GM19324 (cell line): ENCODE measurements around the gene STAT4.

Experiments used
- ATAC-seq: cut with Tn5 transposase; IDR thresholded peaks from one replicate; pipeline ENCODE4 v1.9.1; 2021; ENCODE audit warnings: mild to moderate bottlenecking, moderate library complexity; ENCODE audit not compliant: unreplicated experiment, low FRiP score

Gene STAT4

DNA sequence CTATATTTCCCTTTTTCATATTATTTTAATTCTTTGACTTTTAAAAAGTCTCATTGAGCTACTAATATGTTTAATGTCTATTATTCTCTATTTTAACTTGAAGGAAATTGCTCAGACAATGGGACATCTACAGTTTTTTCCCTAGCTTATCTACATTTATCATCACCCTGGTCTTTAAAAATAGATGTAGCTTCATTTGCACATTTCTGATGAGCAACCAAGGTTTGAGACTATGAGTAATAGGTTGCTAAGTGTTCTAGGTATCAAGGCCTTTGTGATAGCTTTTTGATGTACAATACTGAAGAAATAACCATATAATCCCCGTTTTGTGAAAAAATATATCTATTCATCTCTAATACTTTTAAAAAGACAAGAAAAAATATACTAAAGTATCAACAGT, 47.0 kb downstream of the STAT4 start:
- no peak for ATAC-seq

DNA sequence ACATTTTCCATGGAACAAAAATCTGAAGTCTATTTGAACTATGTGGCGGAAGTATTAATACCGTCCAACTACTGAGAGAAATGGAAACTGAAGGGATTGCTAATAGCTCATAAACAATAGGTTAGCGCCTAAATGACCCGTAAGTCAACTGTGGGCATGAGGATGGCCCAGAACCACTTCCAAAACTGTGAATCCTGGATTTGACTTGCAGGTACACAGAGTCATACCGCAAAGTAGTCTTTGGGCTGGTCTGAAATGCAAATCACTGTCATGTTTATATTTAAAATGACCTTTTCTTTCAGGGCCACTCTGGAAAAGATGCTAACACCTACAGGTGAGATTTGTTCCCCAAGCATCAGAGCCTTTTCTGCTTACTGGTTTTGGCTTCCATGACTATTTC, 50.6 kb downstream of the STAT4 start:
- ATAC-seq = no peak

DNA sequence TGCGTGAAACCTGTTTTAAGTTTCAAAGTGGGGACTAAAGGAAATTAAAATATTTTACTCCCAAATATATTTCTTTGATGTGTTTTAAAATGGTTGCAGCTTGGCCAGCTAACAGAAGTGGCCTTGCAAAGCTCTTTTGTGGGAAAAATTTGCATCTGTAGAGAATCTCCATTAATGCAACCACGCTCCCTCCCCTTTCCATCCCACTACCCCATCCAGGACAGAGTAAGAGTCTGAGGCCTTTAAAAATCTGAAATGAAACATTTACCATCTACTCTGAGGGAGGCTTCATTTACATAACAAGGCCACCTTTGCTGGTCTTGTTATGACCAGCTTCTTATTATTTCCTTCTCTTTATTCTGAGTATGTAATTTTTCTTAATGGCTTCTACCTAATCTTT, 63.5 kb downstream of the STAT4 start:
- no peak for ATAC-seq

DNA sequence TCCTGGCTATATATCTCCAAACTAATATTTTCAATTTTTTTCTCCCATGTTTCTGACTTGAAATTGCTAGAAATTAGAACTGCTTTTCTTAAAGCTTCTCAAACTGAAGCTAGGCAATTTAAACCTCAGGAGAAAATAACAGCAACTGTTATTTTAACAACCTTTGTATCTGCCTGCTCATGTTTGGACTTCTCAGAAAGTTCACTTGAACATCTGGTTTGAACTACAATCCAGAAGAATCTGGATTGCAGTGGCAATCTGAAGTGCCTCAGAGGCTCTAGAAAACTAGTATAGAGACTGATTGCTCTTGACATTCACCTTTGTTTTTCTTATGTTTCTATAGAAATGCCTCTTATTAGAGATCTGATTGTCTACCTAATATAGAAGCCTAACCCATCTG, 64.1 kb downstream of the STAT4 start:
- no peak for ATAC-seq

DNA sequence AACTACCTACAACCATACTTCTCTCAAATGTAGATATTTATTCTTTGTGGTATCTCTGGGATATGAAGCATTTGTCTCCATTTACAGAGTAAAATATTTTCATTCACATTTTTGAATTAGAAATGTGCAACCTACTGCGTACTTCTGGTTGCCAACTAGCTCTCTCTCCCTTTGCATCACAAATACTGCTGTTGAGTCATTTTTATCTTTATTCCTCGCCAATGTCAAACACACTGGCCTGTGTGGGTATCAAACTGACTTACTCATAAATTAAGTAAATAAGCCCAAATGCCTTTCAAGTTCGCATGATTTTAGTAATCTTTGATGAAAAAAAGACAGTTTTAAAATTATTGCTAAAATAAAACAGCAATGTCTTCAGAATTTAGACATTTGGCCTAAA, 67.3 kb downstream of the STAT4 start:
- ATAC-seq = no peak

DNA sequence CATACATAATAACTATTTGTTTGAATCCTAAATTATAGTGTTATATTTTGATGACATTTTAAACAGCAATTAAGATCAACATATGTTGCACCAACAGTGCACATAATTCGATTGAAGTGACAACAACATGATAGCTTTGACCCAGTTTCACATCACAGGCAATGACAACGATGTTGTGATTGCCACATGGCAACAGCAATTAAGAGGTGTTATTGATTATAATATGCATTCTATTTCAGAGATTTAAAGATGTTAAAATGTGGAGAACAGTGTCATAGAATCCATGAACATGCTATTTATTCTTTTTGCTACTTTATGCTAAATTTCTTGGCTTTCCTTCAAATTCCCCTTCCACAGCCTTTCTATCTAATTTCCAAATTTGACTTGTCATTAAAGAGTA, 68.5 kb downstream of the STAT4 start:
- ATAC-seq = no peak

DNA sequence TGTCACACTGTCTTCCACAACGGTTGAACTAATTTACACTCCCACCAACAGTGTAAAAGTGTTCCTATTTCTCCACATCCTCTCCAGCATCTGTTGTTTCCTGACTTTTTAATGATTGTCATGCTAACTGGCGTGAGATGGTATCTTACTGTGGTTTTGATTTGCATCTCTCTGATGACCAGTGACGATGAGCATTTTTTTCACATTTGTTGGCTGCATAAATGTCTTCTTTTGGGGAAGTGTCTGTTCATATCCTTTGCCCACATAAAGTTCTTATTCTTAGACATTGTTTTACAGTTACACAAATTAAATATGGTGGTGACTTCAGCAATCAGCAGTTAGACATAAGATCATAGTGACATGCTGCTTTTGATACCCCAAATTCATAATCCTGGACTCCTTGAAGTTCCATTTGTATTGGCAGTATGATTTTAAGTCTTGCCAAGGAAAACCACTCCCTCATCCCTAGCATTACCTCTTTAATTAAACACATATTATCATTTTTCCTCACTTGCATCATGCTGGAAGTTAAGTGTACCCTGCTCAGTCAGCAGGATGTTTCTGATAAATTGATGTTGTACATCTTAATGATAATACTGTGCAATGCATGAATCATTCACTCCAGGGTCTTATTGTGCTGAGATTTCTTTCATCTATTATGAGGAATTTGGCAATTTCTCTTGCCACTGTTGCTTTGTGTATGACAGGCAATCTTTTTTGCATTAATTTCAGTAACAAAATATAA, 69.2 kb downstream of the STAT4 start:
- ATAC-seq = no peak

DNA sequence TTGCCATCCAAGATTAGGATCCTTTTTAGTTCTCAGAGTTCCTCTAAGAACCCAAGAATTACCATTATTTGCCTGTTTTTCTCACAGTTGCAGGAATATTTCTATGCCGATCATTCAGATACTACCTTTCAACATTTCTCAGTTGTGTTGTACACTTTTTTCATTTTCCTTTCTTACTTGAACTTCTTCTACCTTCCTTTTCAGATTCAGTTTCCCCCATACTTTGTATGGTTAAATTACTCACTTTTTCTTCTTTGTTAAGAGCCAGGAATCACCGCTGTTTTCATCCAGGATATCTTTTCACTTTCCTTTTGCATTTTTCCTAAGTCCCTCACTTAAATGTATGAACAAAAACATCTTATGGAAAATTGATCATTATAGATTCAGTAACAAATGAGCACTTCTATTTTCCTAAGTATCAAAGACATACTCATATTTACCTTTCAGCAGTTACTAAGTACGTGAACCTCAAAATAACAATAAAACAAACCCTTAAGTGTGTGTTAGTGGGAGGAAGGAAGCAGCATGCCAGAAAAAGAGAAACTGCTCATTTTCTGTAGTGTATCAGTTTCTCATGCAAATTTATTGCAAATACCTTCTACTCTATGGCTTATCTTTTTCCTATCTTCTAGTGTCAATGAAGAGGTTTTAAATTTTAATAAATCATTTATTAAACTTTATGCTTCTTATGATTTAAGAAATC, 72.5 kb downstream of the STAT4 start:
- ATAC-seq = no peak

DNA sequence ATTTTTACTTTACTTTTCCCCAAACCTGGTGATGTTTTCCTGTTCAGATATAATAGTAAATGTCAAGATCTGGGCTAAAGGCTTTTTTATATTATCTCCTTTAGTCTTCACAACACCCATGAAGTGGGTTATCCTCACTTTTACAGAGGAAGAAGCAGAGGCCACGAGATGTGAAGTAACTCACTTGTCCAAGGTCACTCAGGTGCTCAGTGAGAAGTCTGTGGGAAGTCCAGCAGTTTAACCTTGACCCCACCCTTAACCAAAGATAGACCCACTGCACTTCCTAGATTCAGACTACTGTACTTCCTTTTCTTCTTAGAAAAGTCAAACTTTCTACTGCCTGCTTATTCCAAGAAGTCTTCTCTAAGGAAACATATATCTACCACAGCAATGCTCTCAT, 80.5 kb downstream of the STAT4 start:
- ATAC-seq = no peak

DNA sequence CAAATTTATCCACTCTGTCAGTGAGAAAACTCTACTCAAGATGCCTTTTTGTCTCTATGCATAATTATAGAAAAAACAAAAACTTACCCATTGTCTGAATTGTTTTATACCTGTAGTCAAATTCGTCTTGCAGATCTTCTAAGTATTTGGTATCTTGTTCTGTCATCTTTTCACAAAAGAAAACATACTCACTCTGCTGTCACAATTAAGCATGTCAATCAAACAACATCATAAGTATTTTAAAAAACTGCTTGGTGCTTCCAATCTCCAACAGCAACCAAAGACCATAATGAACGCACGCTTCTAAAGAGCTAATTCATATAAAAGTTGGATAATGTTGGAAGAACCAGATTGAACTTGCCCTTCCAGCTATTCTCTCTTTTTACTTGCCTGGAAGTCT, 81.2 kb downstream of the STAT4 start:
- no peak for ATAC-seq

DNA sequence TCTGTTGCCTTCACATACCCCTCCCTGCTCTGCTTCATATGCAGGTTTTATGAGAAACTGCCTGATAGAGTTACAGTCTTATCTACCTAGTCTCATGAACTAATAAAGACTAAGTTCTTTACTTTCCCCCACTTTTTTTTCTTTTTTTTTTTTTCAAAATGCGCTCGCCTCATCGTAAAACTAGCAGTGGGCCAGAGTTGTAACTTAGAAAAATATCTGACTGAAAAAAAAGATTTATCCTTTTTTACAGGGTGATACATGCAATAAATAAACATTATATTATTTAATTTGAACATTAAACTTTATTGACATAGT, 83.9 kb downstream of the STAT4 start:
- no peak for ATAC-seq

DNA sequence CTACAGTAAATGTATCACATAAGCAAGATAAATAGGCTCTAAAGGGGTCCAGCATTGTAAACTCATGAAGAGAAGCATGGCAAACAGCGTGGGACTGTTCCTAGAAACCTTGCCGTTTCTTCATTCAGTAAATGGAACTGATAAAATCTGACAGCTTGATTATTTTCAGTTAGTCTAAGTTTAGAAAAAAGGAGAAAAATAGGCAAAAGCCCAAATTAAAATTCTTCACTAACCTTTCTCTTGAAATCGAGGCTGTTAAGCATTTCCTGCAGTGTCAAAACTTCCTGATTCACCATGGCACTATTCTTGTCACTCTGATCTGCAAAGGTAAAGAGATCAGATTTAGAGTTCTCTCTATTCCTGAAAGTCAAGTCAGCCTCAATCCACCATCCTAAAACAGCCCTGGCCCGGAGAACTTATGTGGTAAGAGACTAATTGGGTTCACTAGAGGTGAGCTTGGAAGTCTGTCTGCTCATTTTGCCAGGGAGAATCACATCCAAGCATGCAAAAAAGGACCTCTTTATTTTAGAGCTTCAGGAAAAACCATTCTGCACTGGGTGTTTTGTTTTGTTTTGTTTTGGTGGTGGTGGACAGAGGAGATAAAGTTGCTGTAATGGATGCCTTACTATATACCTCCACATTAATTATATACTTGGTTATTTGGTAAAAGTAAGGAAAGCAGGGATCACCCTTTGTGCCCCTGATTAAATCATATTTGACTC, 84.4 kb downstream of the STAT4 start:
- ATAC-seq = no peak

DNA sequence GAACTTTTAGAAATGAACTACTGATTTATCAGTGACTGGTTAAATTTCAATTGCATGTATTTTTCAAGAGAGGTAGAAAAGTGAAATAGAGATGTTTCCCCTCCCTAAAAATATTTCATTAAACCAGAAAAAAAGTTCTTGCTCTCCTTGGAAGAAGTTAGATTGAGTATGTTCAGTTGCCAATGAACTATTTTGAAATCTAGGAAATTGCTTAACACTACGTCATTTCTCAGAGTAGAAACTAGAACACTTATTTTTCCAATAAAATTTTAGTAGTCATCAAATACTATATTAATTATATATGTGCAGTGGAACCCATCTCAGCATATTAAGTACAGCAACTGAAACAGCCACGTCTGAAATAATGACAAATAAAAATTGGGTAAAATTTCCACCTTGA, 85.0 kb downstream of the STAT4 start:
- no peak for ATAC-seq

DNA sequence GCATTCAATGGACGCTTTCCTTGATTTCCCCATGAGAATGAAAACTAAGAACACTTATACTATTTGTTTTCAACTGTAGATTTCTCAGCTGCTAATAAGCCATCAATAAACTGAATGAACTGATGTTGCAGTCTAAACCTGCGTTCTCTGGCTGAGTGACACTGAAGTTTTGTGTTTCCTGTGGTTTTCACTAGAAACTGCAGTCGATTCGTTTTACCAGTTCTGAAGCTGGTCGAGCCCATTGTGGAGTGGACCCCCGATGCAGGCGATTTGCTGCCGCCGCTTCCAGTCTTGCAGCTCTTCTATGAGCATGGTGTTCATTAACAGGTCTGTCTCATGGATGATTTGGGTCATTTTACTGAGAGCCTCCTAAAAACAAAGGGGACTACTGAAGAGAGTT, 86.2 kb downstream of the STAT4 start:
- no peak for ATAC-seq

DNA sequence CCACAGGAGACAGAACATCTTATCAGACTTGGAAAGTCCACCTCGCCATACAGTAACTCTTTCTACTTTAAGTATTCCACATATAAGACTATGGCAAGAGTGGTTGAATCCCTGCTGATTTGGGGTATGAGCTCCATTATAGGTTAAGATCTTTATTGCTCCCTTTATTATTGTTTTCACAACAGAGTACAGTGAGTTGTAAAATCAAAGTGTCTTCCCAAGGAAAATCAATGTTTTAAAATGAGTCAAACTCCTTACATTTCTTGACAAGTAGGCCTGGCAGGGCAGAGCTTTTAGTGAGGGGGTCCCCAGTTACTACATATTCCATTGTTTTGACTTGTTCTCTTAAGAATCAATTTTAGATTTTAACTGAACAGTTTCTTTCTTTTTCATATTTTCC, 87.2 kb downstream of the STAT4 start:
- ATAC-seq = no peak

DNA sequence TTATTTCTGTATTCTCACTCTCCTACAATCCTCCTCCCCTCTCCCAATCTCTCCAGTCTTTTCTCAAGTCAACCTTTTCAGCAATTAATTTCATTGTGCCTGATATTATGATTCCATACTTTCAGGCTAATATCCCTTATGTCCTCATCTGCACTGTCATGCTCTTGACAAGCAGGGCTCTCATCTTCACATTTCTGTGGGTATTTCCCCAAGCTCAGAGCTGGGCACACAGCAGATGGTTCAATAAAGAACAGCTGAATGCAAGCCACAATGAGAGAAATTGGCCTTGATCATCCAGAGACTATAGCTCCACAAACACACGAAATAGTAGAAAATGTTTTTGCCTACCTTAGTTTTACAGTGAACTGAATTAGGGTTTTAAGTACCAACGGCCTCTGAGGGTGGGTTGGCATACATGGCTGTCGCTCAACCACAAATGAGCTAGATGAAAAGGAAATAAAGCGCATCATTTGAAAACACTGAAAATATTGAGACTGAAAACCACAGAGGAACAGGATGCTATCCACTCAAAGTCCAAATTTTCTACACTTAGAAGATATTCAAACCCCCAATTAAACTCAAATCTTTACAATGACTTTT, 89.3 kb downstream of the STAT4 start:
- no peak for ATAC-seq

DNA sequence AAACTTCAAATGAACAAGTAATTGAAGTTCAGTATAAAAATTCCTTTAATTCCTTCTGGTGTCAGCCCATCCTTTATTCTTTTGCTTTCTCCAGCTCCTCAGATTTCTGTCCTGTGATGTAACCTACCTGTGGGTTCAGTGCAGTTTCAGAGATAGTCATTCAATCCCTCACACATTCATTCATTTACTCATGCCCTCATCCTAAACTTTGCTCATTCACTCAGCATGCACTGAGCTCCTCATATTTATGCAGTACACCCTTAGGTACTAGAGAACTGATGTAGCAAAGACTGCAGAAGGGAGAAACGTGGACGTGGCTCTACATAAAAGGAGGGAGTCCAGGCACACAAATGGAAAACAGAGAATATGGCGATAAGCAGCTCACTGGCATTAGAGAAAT, 91.5 kb downstream of the STAT4 start:
- no peak for ATAC-seq

DNA sequence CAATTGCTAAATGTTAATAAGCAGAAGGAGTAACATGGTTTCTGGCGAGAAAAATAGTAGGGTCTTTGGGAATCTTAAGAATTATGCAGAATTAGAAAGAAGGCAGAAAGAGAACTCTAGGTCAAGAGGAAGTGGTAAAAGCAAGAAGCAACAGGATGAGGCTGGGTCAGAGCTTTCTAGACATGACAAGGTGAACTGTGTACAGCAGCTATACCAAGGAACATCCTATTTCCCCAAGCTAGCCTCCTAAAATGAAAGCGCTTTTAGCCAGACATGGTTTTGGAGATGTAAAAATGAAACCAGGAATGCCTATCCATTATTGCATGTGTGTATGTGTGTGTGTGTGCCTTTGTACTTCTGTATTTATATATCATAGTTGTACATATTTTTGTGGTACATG, 94.6 kb downstream of the STAT4 start:
- no peak for ATAC-seq

DNA sequence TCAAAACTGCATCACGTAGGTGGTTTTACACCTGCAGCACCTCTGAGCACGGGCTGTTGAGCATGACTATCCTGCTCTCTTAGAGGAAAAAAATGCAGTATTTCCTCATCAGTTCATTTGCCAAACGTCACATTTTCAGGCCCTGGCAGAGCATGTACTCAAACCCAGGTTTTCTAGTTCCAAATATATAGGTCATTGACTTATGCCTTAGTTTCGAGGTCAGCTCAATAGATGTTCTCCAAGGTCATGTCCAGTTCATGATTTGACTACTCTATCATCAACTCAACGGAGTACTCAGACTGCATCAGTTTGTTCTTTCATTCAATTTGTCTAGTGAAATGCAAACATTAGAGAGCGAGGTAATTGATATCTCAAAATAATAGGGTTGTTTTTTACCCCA, 97.5 kb downstream of the STAT4 start:
- no peak for ATAC-seq

DNA sequence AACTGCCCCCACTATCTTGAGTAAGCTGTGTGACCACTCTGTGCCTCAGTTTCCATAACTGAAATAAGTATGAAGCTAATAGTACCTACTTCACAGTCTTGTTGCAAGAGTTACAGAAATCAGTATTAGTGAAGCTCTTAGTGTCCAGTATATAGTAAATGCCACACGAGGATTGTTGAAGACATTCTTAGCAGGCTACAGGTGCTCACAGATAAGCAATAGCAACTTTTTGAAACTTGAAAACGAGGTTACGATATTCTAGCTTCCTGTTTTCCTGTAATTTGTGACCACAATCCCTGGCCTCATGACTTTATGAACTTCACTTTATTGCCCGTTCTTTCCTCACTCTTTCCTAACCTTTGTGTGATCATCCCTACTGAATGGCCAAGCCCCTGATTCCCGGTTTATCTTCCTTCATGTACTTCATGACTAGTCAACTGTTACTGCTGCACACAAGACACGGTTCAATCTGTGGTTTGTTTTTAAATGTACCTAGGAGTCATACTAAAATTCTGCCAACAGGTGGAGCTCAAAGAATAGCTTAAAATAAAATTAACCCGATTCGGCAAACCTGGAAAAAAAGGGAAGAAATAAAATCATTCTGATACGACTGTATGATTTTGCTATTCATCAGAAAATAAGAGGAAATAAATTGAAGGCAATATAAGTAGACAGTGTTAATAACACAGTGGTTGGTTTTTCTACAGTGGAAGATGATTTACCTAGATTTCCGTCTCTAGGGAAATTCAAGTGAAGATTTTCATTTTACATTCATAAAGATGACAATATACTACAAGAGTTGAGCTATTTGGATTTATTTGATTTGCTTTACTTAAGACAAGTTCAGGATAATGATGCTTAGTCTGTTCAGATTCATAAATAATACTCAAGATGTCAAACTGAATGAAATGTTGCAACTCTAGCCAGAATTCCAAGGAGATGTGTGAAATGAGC, 98.7 kb downstream of the STAT4 start:
- ATAC-seq = no peak
